Neural crest cell (in vitro differentiated cells): ENCODE data around the gene HOXB1. TPM values are rescaled to one million over a fixed set of nuclear protein-coding genes. Genes with fewer than 3 reads are reported as not detected.

Source experiments
- DNase-seq: peaks from one replicate; pipeline ENCODE4 v3.0.0; 2021; ENCODE audit warnings: low read depth, mixed read lengths, low spot score
- H3K27ac Mint-ChIP-seq: one replicate; pipeline ENCODE4 v1.8.0; 2021; ENCODE audit warnings: mild to moderate bottlenecking, mixed read lengths; ENCODE audit not compliant: unreplicated experiment
- H3K27me3 Mint-ChIP-seq: 2 replicates; pipeline ENCODE4 v1.8.0; 2021; ENCODE audit warnings: low read depth, mild to moderate bottlenecking, mixed read lengths
- H3K36me3 Mint-ChIP-seq: 2 replicates; pipeline ENCODE4 v1.8.0; 2021; ENCODE audit warnings: low read depth, mild to moderate bottlenecking, mixed read lengths
- H3K4me1 Mint-ChIP-seq: 2 replicates; pipeline ENCODE4 v1.8.0; 2021; ENCODE audit warnings: mixed read lengths
- H3K4me3 Mint-ChIP-seq: one replicate; pipeline ENCODE4 v1.8.0; 2021; ENCODE audit warnings: mild to moderate bottlenecking, mixed read lengths
- H3K9me3 Mint-ChIP-seq: 2 replicates; pipeline ENCODE4 v1.8.0; 2021; ENCODE audit warnings: mixed read lengths
- CTCF ChIP-seq: fragments of 200-600 bp; sonication (generic); conservative IDR thresholded peaks from 2 replicates; pipeline ENCODE4 v1.5.0; 2021; ENCODE audit warnings: antibody characterized with exemption, mild to moderate bottlenecking
- total RNA-seq: library from RNA; stranded (reverse); gene quantifications from 2 replicates; pipeline ENCODE4 v1.2.1, GENCODE V29; 2021

The HOXB1 gene
- total RNA-seq, 1 donor from 2014 or later, result 3.6 TPM

GRCh38 chr17:48532261-48532660 is 1.4 kb upstream of the HOXB1 start:
- peaks cover 73% of the 10 kb centered on the region for H3K27me3 Mint-ChIP-seq
- no peaks in the 10 kb centered on the region for H3K9me3 Mint-ChIP-seq
- H3K4me1 Mint-ChIP-seq, result peaks cover 40% of the 10 kb centered on the region
- peaks cover 1% of the 10 kb centered on the region for H3K36me3 Mint-ChIP-seq
- no peak overlapping the region for H3K4me3 Mint-ChIP-seq
- H3K27ac Mint-ChIP-seq, result no peak overlapping the region
- no peak for DNase-seq
- TF ChIP-seq CTCF, result no peak

GRCh38 chr17:48530208-48530886 is 464 bp downstream of the HOXB1 start:
- Mint-ChIP-seq H3K9me3 (no peaks in the 10 kb centered on the region), H3K4me1 (peaks cover 48% of the 10 kb centered on the region), H3K27me3 (peaks cover 87% of the 10 kb centered on the region), H3K4me3 (peak overlapping the region; percentile 50), H3K27ac (no peak overlapping the region), H3K36me3 (no peaks in the 10 kb centered on the region)
- DNase-seq, result no peak
- no peak for TF ChIP-seq CTCF

GRCh38 chr17:48529683-48530009 is 1.2 kb downstream of the HOXB1 start:
- H3K4me1 Mint-ChIP-seq, result peaks cover 52% of the 10 kb centered on the region
- peaks cover 92% of the 10 kb centered on the region for H3K27me3 Mint-ChIP-seq
- no peaks in the 10 kb centered on the region for H3K9me3 Mint-ChIP-seq
- H3K36me3 Mint-ChIP-seq, result no peaks in the 10 kb centered on the region
- no peak for DNase-seq
- no peak overlapping the region for H3K27ac Mint-ChIP-seq
- H3K4me3 Mint-ChIP-seq, result no peak overlapping the region
- no peak for TF ChIP-seq CTCF

GRCh38 chr17:48528936-48529682 is 1.7 kb downstream of the HOXB1 start:
- H3K4me1 Mint-ChIP-seq, result peaks cover 52% of the 10 kb centered on the region
- no peak for DNase-seq
- no peaks in the 10 kb centered on the region for H3K9me3 Mint-ChIP-seq
- no peak for TF ChIP-seq CTCF
- no peaks in the 10 kb centered on the region for H3K36me3 Mint-ChIP-seq
- H3K4me3 Mint-ChIP-seq, result peak overlapping the region; percentile 51
- H3K27ac Mint-ChIP-seq, result no peak overlapping the region
- H3K27me3 Mint-ChIP-seq, result peaks cover 93% of the 10 kb centered on the region

- no peak for DNase-seq
- peaks cover 50% of the 10 kb centered on the region for H3K4me1 Mint-ChIP-seq
- H3K27ac Mint-ChIP-seq, result no peak overlapping the region
- no peaks in the 10 kb centered on the region for H3K36me3 Mint-ChIP-seq
- H3K4me3 Mint-ChIP-seq, result peak overlapping the region; percentile 51
- H3K9me3 Mint-ChIP-seq, result no peaks in the 10 kb centered on the region
- TF ChIP-seq CTCF, result no peak
- peaks cover 96% of the 10 kb centered on the region for H3K27me3 Mint-ChIP-seq
Observed at GRCh38 chr17:48528153-48528935, 2.5 kb downstream of the HOXB1 start.
